Thymus (tissue), 11 donors: ENCODE data around the gene ADPRS. TPM values are rescaled to one million over a fixed set of nuclear protein-coding genes. Genes with fewer than 3 reads are reported as not detected.
A peak's percentile ranks its signal among the peaks of the same experiment; 100 is the strongest.

Experiments
- DNase-seq, 9 donors: peaks; one replicate each; pipeline ENCODE4 v3.0.0-alpha.2; 2013; ENCODE audit warnings: low spot score in 9 of 9, low read depth in 6 of 9, missing footprints in 1 of 9
- H3K27ac ChIP-seq, 2 donors: one replicate each; pipeline ENCODE4 v1.5.1; 2013; ENCODE audit warnings: control low read depth in 1 of 2, low read depth in 1 of 2, low read length in 1 of 2, mild to moderate bottlenecking in 1 of 2, moderate library complexity in 1 of 2
- H3K27me3 ChIP-seq, 2 donors: one replicate each; pipeline ENCODE4 v1.5.1; 2013; ENCODE audit warnings: low read length in 1 of 2; ENCODE audit not compliant: control insufficient read depth in 2 of 2, insufficient read depth in 1 of 2
- H3K36me3 ChIP-seq, 2 donors: one replicate each; pipeline ENCODE4 v1.5.1; 2013; ENCODE audit warnings: low read length in 1 of 2, mild to moderate bottlenecking in 1 of 2, moderate library complexity in 1 of 2; ENCODE audit not compliant: control insufficient read depth in 2 of 2, insufficient read depth in 2 of 2
- H3K4me1 ChIP-seq, 2 donors: one replicate each; pipeline ENCODE4 v1.5.1; 2013; ENCODE audit warnings: low read length in 2 of 2; ENCODE audit not compliant: control insufficient read depth in 2 of 2, insufficient read depth in 2 of 2
- H3K4me3 ChIP-seq, 2 donors: one replicate each; pipeline ENCODE4 v1.5.1; 2013; ENCODE audit warnings: low read length in 2 of 2, control low read depth in 1 of 2, mild to moderate bottlenecking in 1 of 2
- H3K9me3 ChIP-seq, 2 donors: one replicate each; pipeline ENCODE4 v1.5.1; 2013; ENCODE audit warnings: low read length in 1 of 2, mild to moderate bottlenecking in 1 of 2; ENCODE audit not compliant: control insufficient read depth in 2 of 2, insufficient read depth in 1 of 2
- WGBS: extraction: QIAGEN DNeasy Blood & Tissue Kit; methylation state at CpG from one replicate; pipeline ENCODE4 v1.1.7; 2013; 5-methylcytosine and 5-hydroxymethylcytosine counted together
- polyA plus RNA-seq: library from polyadenylated mRNA; stranded (reverse); fragments of 200-250 nt; gene quantifications from one replicate; pipeline ENCODE4 v1.2.3, GENCODE V29; 2013
- total RNA-seq: library from RNA; stranded (reverse); fragments of 120-200 nt; gene quantifications from one replicate; pipeline ENCODE4 v1.2.4, GENCODE V29; 2013
- donor health status: healthy.

Gene ADPRS
- total and polyA plus RNA-seq, 2 donors = 30.4 to 32.2 TPM

GRCh38 chr1:36070349-36070748, 18.3 kb upstream of the ADPRS start:
- no peaks in the 10 kb centered on the region for H3K27me3 ChIP-seq
- no peaks in the 10 kb centered on the region for H3K9me3 ChIP-seq
- DNase-seq = no peak
- H3K4me1 ChIP-seq = no peaks in the 10 kb centered on the region
- WGBS = 95% methylated on average over 2 of the region's 2 CpGs
- no peak overlapping the region for H3K4me3 ChIP-seq
- H3K27ac ChIP-seq = no peak overlapping the region
- no peaks in the 10 kb centered on the region for H3K36me3 ChIP-seq

DNA sequence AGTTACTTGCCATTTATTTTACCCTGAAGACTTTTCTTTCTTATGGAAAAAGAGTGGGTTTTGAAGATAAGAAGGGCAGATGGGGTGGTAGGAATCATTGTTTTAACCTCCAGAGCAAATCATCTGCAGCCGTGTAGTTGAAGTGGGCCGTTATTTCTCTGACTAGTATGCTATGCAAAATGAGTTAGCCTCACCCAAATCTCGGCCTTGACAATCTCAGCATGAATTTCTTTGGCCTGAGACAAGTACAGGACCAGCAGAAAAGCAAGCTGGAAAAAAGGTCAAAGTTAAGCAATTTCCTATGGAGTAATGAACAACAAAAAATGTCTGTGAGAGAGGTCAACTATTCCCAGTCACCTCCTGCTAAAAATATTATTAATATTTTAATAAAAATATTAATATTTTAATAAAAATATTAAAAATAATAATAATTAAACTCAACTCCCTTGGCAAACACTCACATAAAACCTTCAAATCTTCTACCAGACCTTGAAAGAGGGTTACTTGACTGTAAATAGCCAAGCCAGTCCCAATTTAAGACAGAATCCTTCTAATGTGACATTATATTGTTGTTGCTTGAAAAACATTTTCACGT, 11.6 kb upstream of the ADPRS start:
- peaks cover 0 to under 1% of the 10 kb centered on the region in 2 donors for H3K27me3 ChIP-seq
- 87% methylated on average over 4 of the region's 4 CpGs for WGBS
- no peak for DNase-seq
- H3K4me1 ChIP-seq = no peaks in the 10 kb centered on the region
- no peaks in the 10 kb centered on the region for H3K36me3 ChIP-seq
- H3K27ac ChIP-seq = no peak overlapping the region
- no peaks in the 10 kb centered on the region for H3K9me3 ChIP-seq
- no peak overlapping the region for H3K4me3 ChIP-seq

DNA sequence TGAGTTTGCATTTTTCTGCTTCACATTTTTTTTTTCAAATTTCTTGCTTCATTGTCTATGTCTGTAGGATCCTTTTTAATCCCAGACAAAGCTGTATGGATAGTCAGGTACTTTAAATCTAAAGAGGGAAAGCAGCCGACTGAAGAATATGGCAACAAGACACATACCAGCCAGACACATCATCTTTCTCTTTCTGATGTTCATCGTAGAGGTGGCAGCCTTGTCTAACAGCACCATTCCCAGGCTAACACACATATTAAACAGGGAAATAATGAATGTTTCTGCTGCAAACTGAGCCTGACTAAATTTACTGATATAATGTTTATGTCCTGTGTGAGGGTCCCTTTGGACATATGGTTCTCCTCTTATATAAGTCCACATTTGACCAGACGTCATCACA, 8.5 kb upstream of the ADPRS start:
- peaks cover 8 to 28% of the 10 kb centered on the region in 2 donors for H3K27me3 ChIP-seq
- peaks cover 0 to 2% of the 10 kb centered on the region in 2 donors for H3K4me1 ChIP-seq
- H3K36me3 ChIP-seq = no peaks in the 10 kb centered on the region
- no peaks in the 10 kb centered on the region for H3K9me3 ChIP-seq
- WGBS = 92% methylated on average over 3 of the region's 3 CpGs
- no peak overlapping the region for H3K27ac ChIP-seq
- H3K4me3 ChIP-seq = no peak overlapping the region
- no peak for DNase-seq

- H3K27ac ChIP-seq = no peak overlapping the region
- no peak for DNase-seq
- H3K27me3 ChIP-seq = peaks cover 8 to 32% of the 10 kb centered on the region in 2 donors
- H3K9me3 ChIP-seq = no peaks in the 10 kb centered on the region
- H3K4me1 ChIP-seq = peaks cover 0 to 2% of the 10 kb centered on the region in 2 donors
- no peaks in the 10 kb centered on the region for H3K36me3 ChIP-seq
- 94% methylated on average over 6 of the region's 6 CpGs for WGBS
- H3K4me3 ChIP-seq = no peak overlapping the region
Observed at GRCh38 chr1:36080801-36081200, 7.9 kb upstream of the ADPRS start.

DNA sequence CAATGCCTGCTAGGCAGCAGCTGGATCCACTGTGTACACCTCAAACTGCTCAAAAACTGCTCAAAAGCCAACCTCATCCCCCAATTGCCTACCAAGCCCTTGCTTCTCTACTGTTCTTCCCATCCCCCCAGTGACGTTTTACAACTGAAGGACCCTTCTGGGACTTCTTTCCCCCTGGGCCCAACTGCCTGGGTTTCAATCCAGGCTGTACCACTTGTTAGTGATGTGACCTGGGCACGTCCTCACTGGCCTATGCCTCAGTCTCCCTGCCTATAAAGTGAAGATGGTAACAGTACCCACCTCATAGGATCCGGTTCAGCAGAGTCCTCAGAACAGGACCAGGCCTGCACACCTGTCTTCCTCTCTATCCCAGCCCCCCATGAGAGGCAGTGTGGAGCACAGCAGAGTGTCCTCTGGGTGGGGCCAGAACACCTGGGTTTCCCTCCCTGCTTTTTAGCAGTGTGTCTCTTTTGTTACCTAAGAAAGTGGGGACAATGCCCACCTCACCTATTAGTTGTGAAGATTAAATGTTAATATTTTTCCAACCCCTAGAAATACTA, 6.7 kb upstream of the ADPRS start:
- H3K27ac ChIP-seq = no peak overlapping the region
- H3K9me3 ChIP-seq = no peaks in the 10 kb centered on the region
- H3K4me1 ChIP-seq = peaks cover 0 to 2% of the 10 kb centered on the region in 2 donors
- WGBS = 90% methylated on average over 3 of the region's 3 CpGs
- no peaks in the 10 kb centered on the region for H3K36me3 ChIP-seq
- H3K27me3 ChIP-seq = peaks cover 8 to 35% of the 10 kb centered on the region in 2 donors
- DNase-seq = no peak
- no peak overlapping the region for H3K4me3 ChIP-seq

- Histone ChIP-seq H3K36me3 (no peaks in the 10 kb centered on the region), H3K9me3 (no peaks in the 10 kb centered on the region), H3K4me3 (no peak overlapping the region), H3K4me1 (peaks cover 2 to 3% of the 10 kb centered on the region in 2 donors), H3K27me3 (peaks cover 8 to 35% of the 10 kb centered on the region in 2 donors), H3K27ac (no peak overlapping the region)
- WGBS = 93% methylated on average over 13 of the region's 13 CpGs
- no peak for DNase-seq
Observed at GRCh38 chr1:36083219-36083618, 5.5 kb upstream of the ADPRS start.

DNA sequence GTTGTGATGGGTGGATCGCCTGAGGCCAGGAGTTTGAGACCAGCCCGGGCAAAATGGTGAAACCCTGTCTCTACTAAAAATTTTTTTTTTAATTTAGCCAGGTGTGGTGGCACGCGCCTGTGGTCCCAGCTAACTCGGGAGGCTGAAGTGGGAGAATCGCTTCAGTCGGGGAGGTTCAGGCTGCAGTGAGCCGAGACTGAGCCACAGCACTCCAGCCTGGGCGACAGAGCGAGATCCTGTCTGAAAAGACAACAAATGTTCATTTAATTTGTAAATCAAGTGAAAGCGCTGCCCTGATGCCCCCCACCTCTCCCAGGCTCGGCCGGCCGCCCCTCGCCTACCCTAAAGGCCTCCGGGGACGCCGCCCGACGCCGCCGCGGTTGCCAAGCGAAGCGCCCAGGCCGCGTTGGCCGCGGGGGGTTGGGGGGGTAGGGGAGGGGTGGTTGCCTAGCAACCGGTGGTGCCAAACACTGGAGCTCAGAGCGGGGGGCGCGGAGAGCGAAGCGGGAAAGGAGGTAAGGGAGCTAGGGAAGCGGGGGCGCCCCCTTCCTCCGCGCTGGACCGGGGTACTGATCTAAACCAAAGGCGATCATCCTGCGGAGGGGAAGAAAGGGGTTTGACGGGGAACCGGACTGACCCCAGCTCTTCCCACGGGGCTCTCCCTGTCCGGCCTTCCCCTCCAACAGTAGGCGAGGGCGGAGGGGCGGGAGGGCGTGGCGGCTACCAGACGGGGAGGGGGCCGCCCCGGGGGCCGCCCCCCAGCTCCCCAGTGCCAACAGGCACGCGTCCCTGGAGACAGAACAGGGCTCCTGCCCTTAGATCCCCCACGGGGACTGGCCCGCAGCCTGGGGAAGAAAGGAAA, 4.8 kb upstream of the ADPRS start, which contains the start of gene TEKT2:
Gene TEKT2 (plus strand): TSS at position 460 of the 862 bp plus-strand sequence. CDS start 828 bp downstream, outside the sequence.
- Histone ChIP-seq H3K36me3 (no peaks in the 10 kb centered on the region), H3K27ac (no peak within 1 kb of the TSS), H3K27me3 (peaks cover 8 to 35% of the 10 kb centered on the region in 2 donors), H3K4me1 (peaks cover 5 to 6% of the 10 kb centered on the region in 2 donors), H3K9me3 (no peaks in the 10 kb centered on the region), H3K4me3 (peak within 1 kb of the TSS; percentile 22 to 40)
- WGBS = 16% methylated on average over 59 of the region's 59 CpGs
- DNase-seq = peak in 5 of 9 donors; percentile 31 to 72 (median 50)

- H3K4me3 ChIP-seq = peak overlapping the region; percentile 22 to 40
- H3K4me1 ChIP-seq = peaks cover 9 to 12% of the 10 kb centered on the region in 2 donors
- peaks cover 8 to 35% of the 10 kb centered on the region in 2 donors for H3K27me3 ChIP-seq
- no peak overlapping the region for H3K27ac ChIP-seq
- H3K36me3 ChIP-seq = no peaks in the 10 kb centered on the region
- no peaks in the 10 kb centered on the region for H3K9me3 ChIP-seq
- DNase-seq = no peak
- 74% methylated on average over 19 of the region's 19 CpGs for WGBS
Observed at GRCh38 chr1:36084497-36085115, 4.1 kb upstream of the ADPRS start.
